Gastrocnemius medialis (tissue), 4 donors: ENCODE results near the gene MACROD1. TPM values are rescaled to one million over a fixed set of nuclear protein-coding genes. Genes with fewer than 3 reads are reported as not detected.

Source experiments
- ATAC-seq, 2 donors: fragments of 150-250 bp; one replicate each; pipeline ENCODE4 v1.9.1; 2016
- DNase-seq, 2 donors: peaks; one replicate each; pipeline ENCODE4 v3.0.0-alpha.2; 2019
- H3K27ac ChIP-seq, 4 donors: fragments of 200-600 bp; sonication (generic); 1 replicate in 1 of 4; 2 replicates in 3 of 4; pipeline ENCODE4 v1.5.1; 2016 to 2018; ENCODE audit warnings: mild to moderate bottlenecking in 2 of 4, moderate library complexity in 1 of 4
- H3K27me3 ChIP-seq, 3 donors: fragments of 200-600 bp; sonication (generic) in 2 of 3; 1 replicate in 1 of 3; 2 replicates in 2 of 3; pipeline versions ENCODE4 v1.5.1 to v1.6.0; 2016 to 2019; ENCODE audit warnings: mild to moderate bottlenecking in 1 of 3, moderate library complexity in 1 of 3
- H3K36me3 ChIP-seq, 2 donors: fragments of 200-600 bp; sonication (generic) in 1 of 2; one replicate each; pipeline ENCODE4 v1.5.1; 2017 to 2018
- H3K4me1 ChIP-seq, 2 donors: fragments of 200-600 bp; sonication (generic) in 1 of 2; one replicate each; pipeline ENCODE4 v1.5.1; 2016 to 2017; ENCODE audit warnings: mild to moderate bottlenecking in 2 of 2
- H3K4me3 ChIP-seq, 4 donors: fragments of 200-600 bp; sonication (generic) in 3 of 4; 1 replicate in 1 of 4; 2 replicates in 3 of 4; pipeline ENCODE4 v1.5.1; 2016 to 2019; ENCODE audit warnings: mild to moderate bottlenecking in 2 of 4
- H3K9me3 ChIP-seq, 3 donors: fragments of 200-600 bp; sonication (generic) in 2 of 3; 1 replicate in 1 of 3; 2 replicates in 2 of 3; pipeline ENCODE4 v1.5.1; 2016 to 2019
- CTCF ChIP-seq, 5 experiments: fragments of 450-650 bp in 3 of 5; fragments of 200-600 bp in 2 of 5; sonication (generic) in 2 of 5; IDR thresholded peaks in 4 of 5; conservative IDR thresholded peaks in 1 of 5; 1 replicate in 4 of 5; 2 replicates in 1 of 5; pipeline ENCODE4 v1.5.1; 2016 to 2019; ENCODE audit warnings: antibody characterized with exemption in 5 of 5, mild to moderate bottlenecking in 3 of 5, moderate library complexity in 3 of 5
- POLR2A ChIP-seq, 2 donors: fragments of 450-650 bp; IDR thresholded peaks; one replicate each; pipeline ENCODE4 v1.6.1; 2017; ENCODE audit warnings: antibody characterized with exemption in 2 of 2, mild to moderate bottlenecking in 2 of 2, moderate library complexity in 2 of 2
- in situ Hi-C, 4 donors: fragments of 200-750 bp; cut with MboI; loops; one replicate each; pipeline versions ENCODE4 v1.15.0 to v1.8.0; 2017; ENCODE audit warnings: low sequenced_read_pairs in 4 of 4
- intact Hi-C: fragments of 100-400 bp; cut with DNase I; formaldehyde crosslinking; loops from one replicate; pipeline ENCODE4 v1.15.1; 2023; ENCODE audit warnings: low total_unique reads
- total RNA-seq, 4 donors: library from RNA; depleted of rRNA; stranded (reverse); fragments of >200 nt; gene quantifications; one replicate each; pipeline versions ENCODE4 v1.1.0 to v1.2.3, GENCODE V29; 2016

The MACROD1 gene
- total RNA-seq, 4 donors from 2014 or later: 162 to 308 (median 205) TPM

- Histone ChIP-seq H3K9me3 (no peaks in the 10 kb centered on the region), H3K4me1 (peaks cover 0 to 9% of the 10 kb centered on the region in 2 donors), H3K4me3 (no peak overlapping the region), H3K27ac (no peak overlapping the region), H3K27me3 (no peaks in the 10 kb centered on the region), H3K36me3 (no peaks in the 10 kb centered on the region)
- no peak for DNase-seq
- in situ Hi-C loops (no loop called here), intact Hi-C loops (no loop called here)
- ATAC-seq: no peak
- TF ChIP-seq POLR2A (IDR thresholded peaks at IDR 0.05) (no peak), CTCF (IDR thresholded peaks at IDR 0.05 in 4 of 5, conservative IDR thresholded peaks at IDR 0.05 in 1 of 5) (no peak)
Measured at GRCh38 chr11:64056861-64057260, 109.1 kb downstream of the MACROD1 start.

GRCh38 chr11:64056213-64056785, 109.6 kb downstream of the MACROD1 start:
- Histone ChIP-seq H3K4me3 (no peak overlapping the region), H3K9me3 (no peaks in the 10 kb centered on the region), H3K36me3 (no peaks in the 10 kb centered on the region), H3K27ac (no peak overlapping the region), H3K4me1 (peaks cover 0 to 8% of the 10 kb centered on the region in 2 donors), H3K27me3 (no peaks in the 10 kb centered on the region)
- DNase-seq: no peak
- intact Hi-C loops: no loop called here
- TF ChIP-seq CTCF (IDR thresholded peaks at IDR 0.05 in 4 of 5, conservative IDR thresholded peaks at IDR 0.05 in 1 of 5) (no peak), POLR2A (IDR thresholded peaks at IDR 0.05) (no peak)
- in situ Hi-C loops: no loop called here
- no peak for ATAC-seq

- ATAC-seq (no peak), DNase-seq (no peak)
- Histone ChIP-seq H3K4me3 (no peak overlapping the region), H3K4me1 (peaks cover 0 to 3% of the 10 kb centered on the region in 2 donors), H3K27me3 (no peaks in the 10 kb centered on the region), H3K9me3 (no peaks in the 10 kb centered on the region), H3K27ac (no peak overlapping the region), H3K36me3 (no peaks in the 10 kb centered on the region)
- intact Hi-C loops: no loop called here
- TF ChIP-seq POLR2A (IDR thresholded peaks at IDR 0.05) (no peak), CTCF (IDR thresholded peaks at IDR 0.05 in 4 of 5, conservative IDR thresholded peaks at IDR 0.05 in 1 of 5) (no peak)
- in situ Hi-C loops: no loop called here
Measured at GRCh38 chr11:64055077-64055476, 110.8 kb downstream of the MACROD1 start.

GRCh38 chr11:64053699-64054098, 112.2 kb downstream of the MACROD1 start:
- H3K27ac ChIP-seq: no peak overlapping the region
- ATAC-seq: no peak
- in situ Hi-C loops: no loop called here

More at GRCh38 chr11:64053699-64054098, 112.2 kb downstream of the MACROD1 start:
- H3K9me3 ChIP-seq: no peaks in the 10 kb centered on the region
- no peaks in the 10 kb centered on the region for H3K27me3 ChIP-seq
- H3K4me1 ChIP-seq: peaks cover 2 to 10% of the 10 kb centered on the region in 2 donors
- DNase-seq: no peak
- H3K4me3 ChIP-seq: no peak overlapping the region
- intact Hi-C loops: no loop called here
- no peaks in the 10 kb centered on the region for H3K36me3 ChIP-seq
- no peak for TF ChIP-seq POLR2A (IDR thresholded peaks at IDR 0.05)
- no peak for TF ChIP-seq CTCF (IDR thresholded peaks at IDR 0.05 in 4 of 5, conservative IDR thresholded peaks at IDR 0.05 in 1 of 5)
